ENCODE results near the gene CATSPERD.

Gene CATSPERD

GRCh38 chr19:5676772-5677105 lies 43.7 kb upstream of the CATSPERD start:
- no peak overlapping the region for H3K4me3 ChIP-seq (ENCODE audit: low read depth, low read length)
- no peak for TF ChIP-seq CTCF (IDR thresholded peaks at IDR 0.05; ENCODE audit: control insufficient read depth, extremely low read depth, insufficient read depth)
- no peak for DNase-seq (ENCODE audit: low read depth)

- no peak for TF ChIP-seq CTCF (IDR thresholded peaks at IDR 0.05; ENCODE audit: control insufficient read depth, extremely low read depth, insufficient read depth)
- DNase-seq (ENCODE audit: low read depth), result no peak
- H3K4me3 ChIP-seq (ENCODE audit: low read depth, low read length), result no peak overlapping the region
Measured at GRCh38 chr19:5677136-5677535, 43.3 kb upstream of the CATSPERD start.

- no peak for TF ChIP-seq CTCF (IDR thresholded peaks at IDR 0.05; ENCODE audit: control insufficient read depth, extremely low read depth, insufficient read depth)
- DNase-seq (ENCODE audit: low read depth), result no peak
- no peak overlapping the region for H3K4me3 ChIP-seq (ENCODE audit: low read depth, low read length)
Measured at GRCh38 chr19:5677580-5677979, 42.9 kb upstream of the CATSPERD start.

GRCh38 chr19:5678071-5678718 lies 42.2 kb upstream of the CATSPERD start:
- TF ChIP-seq CTCF (IDR thresholded peaks at IDR 0.05; ENCODE audit: control insufficient read depth, extremely low read depth, insufficient read depth), result no peak
- no peak overlapping the region for H3K4me3 ChIP-seq (ENCODE audit: low read depth, low read length)
- no peak for DNase-seq (ENCODE audit: low read depth)

- DNase-seq (ENCODE audit: low read depth), result no peak
- H3K4me3 ChIP-seq (ENCODE audit: low read depth, low read length), result peak overlapping the region; percentile 87
- no peak for TF ChIP-seq CTCF (IDR thresholded peaks at IDR 0.05; ENCODE audit: control insufficient read depth, extremely low read depth, insufficient read depth)
Measured at GRCh38 chr19:5679289-5680083, 41.0 kb upstream of the CATSPERD start.

- H3K4me3 ChIP-seq (ENCODE audit: low read depth, low read length), result peak overlapping the region; percentile 87
- no peak for DNase-seq (ENCODE audit: low read depth)
- TF ChIP-seq CTCF (IDR thresholded peaks at IDR 0.05; ENCODE audit: control insufficient read depth, extremely low read depth, insufficient read depth), result no peak
Measured at GRCh38 chr19:5680084-5680436, 40.4 kb upstream of the CATSPERD start.
